HepG2 (cell line): ENCODE data around the gene ARHGAP19. TPM values are rescaled to one million over a fixed set of nuclear protein-coding genes. Genes with fewer than 3 reads are reported as not detected.
A peak's percentile ranks its signal among the peaks of the same experiment; 100 is the strongest.

ENCODE experiments used
- CBFB ChIP-seq: sonication (generic); formaldehyde crosslinking; IDR thresholded peaks from 2 replicates; pipeline ENCODE4 v1.4.0; 2020; ENCODE audit warnings: missing genetic modification reagents
- MXD4 ChIP-seq: IDR thresholded peaks from 2 replicates; pipeline ENCODE4 v1.6.1; 2016; ENCODE audit warnings: mild to moderate bottlenecking, missing biosample characterization, missing genetic modification reagents
- NCOA1 ChIP-seq: sonication (generic); formaldehyde crosslinking; IDR thresholded peaks from 2 replicates; pipeline ENCODE4 v1.9.0; 2021; ENCODE audit warnings: missing genetic modification reagents
- NFYC ChIP-seq: IDR thresholded peaks from 2 replicates; pipeline ENCODE4 v1.6.1; 2016; ENCODE audit warnings: missing genetic modification reagents, missing compliant biosample characterization
- POLR2A ChIP-seq, 2 experiments: IDR thresholded peaks; 2 replicates each; pipeline ENCODE4 v1.6.1; 2011; ENCODE audit warnings: low read depth in 2 of 2, low read length in 2 of 2, mild to moderate bottlenecking in 1 of 2, moderate library complexity in 1 of 2; ENCODE audit not compliant: insufficient read depth in 1 of 2
- RFX5 ChIP-seq: IDR thresholded peaks from 2 replicates; pipeline ENCODE4 v1.6.1; 2011; ENCODE audit warnings: low read depth, low read length, improper control_type of control experiment
- THAP11 ChIP-seq: IDR thresholded peaks from 2 replicates; pipeline ENCODE4 v1.6.1; 2016; ENCODE audit warnings: missing biosample characterization, missing genetic modification reagents
- THYN1 ChIP-seq: sonication (generic); formaldehyde crosslinking; IDR thresholded peaks from 2 replicates; pipeline ENCODE4 v1.8.1; 2023; ENCODE audit warnings: low read depth, mild to moderate bottlenecking, moderate library complexity, missing genetic modification reagents, borderline replicate concordance
- ZBTB46 ChIP-seq: sonication (generic); formaldehyde crosslinking; IDR thresholded peaks from 2 replicates; pipeline ENCODE4 v1.4.0; 2020; ENCODE audit warnings: mild to moderate bottlenecking, missing genetic modification reagents, borderline replicate concordance
- ZEB1 ChIP-seq: IDR thresholded peaks from 2 replicates; pipeline ENCODE4 v1.6.1; 2012; ENCODE audit warnings: mild to moderate bottlenecking, low read depth, inconsistent platforms; ENCODE audit not compliant: insufficient replicate concordance
- ZNF33A ChIP-seq: sonication (generic); formaldehyde crosslinking; IDR thresholded peaks from 2 replicates; pipeline ENCODE4 v1.5.1; 2020; ENCODE audit warnings: missing genetic modification reagents, mild to moderate bottlenecking, moderate library complexity, borderline replicate concordance
- ZNF550 ChIP-seq: sonication (generic); formaldehyde crosslinking; IDR thresholded peaks from 2 replicates; pipeline ENCODE4 v1.4.0; 2020; ENCODE audit warnings: mild to moderate bottlenecking, missing genetic modification reagents, borderline replicate concordance
- ZNF776 ChIP-seq: sonication (generic); formaldehyde crosslinking; IDR thresholded peaks from 2 replicates; pipeline ENCODE4 v1.4.0; 2020; ENCODE audit warnings: mild to moderate bottlenecking, missing genetic modification reagents
- polyA plus RNA-seq, 8 experiments: library from polyadenylated mRNA; depleted of rRNA in 3 of 8; stranded (reverse) in 7 of 8; unstranded in 1 of 8; fragments of >200 nt; fragmentation: Illumina TruSeq in 4 of 8; extraction: Trizol in 4 of 8; gene quantifications; 2 replicates each; pipeline versions ENCODE4 v1.2.1 to v1.2.3, GENCODE V29; 2011 to 2016; ENCODE audit warnings: low read depth in 4 of 8, missing spikeins in 1 of 8, mixed read lengths in 1 of 8; ENCODE audit not compliant: insufficient read depth in 1 of 8
- total RNA-seq, 5 experiments: library from RNA; depleted of rRNA; stranded (reverse); fragments of >200 nt; fragmentation: Illumina TruSeq; extraction: Trizol; gene quantifications; 2 replicates each; pipeline ENCODE4 v1.2.3, GENCODE V29; 2016; ENCODE audit warnings: low read depth in 1 of 5
- TF ChIP-seq, protein P1 (sequence below): sonication (generic); formaldehyde crosslinking; IDR thresholded peaks from 2 replicates; pipeline ENCODE4 v1.4.0; 2020; ENCODE audit warnings: mild to moderate bottlenecking, missing genetic modification reagents
- TF ChIP-seq, protein P2 (sequence below): IDR thresholded peaks from 2 replicates; pipeline ENCODE4 v1.6.1; 2016; ENCODE audit warnings: control low read depth

ARHGAP19 gene
- total and polyA plus RNA-seq, 2 of the 13 experiments (the other 11 are each of a cell fraction or from before 2014, with no cell fraction given), result 7.6 to 10.0 TPM

DNA sequence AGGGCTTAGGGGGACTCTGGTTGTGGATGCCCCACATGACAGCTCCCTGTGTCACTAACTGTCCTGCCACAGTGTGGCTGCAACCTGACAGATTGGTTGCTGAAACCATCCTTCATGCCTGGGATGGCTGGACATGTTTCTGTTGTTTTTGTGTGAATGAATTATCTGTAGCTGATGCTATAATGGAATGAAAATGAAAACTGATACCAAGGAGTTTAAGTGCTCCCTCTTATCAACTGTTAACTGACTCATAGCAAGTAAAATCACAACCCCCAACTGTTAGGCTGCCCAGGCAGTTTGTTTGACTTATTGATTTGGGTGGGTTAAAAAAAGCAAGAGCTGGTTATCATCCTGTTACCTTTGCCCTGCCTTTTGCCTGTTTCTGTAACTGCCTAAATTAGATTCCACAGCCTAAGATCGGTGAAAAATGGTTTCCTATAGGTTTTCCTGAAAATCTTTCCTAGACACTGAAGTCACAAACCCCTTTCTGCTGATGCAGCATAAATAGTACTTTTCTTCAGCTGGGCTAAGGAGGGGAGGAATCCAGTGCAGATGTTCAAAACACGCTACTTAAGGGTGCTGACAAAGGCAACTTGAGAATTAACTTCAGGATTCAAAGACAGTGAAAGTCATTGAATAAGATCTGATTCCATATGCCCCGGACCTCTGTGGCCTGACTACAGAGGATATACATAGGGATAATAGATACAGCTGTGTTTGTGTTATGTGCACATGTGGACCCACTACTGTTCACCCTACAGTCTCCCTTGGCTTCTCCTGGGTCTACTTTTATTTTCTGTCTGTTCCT is 36.4 kb upstream of the ARHGAP19 start (continued):
- TF ChIP-seq THAP11 (CRISPR knock-in tag) (peak; percentile 61), CBFB (no peak), MXD4 (CRISPR knock-in tag) (0 out of 2 replicates have a peak, but pooled peaks have one; percentile 20), NCOA1 (no peak), THYN1 (no peak), POLR2A (IDR thresholded peaks at IDR 0.05; ENCODE audit: insufficient read depth in 1 of 2, low read depth in 2 of 2, low read length in 2 of 2) (peak in 1 of 2 experiments; percentile 42; a peak in 1 of 4 replicates), ZBTB46 (CRISPR knock-in tag) (no peak), ZNF33A (no peak), ZNF776 (CRISPR knock-in tag) (no peak), RFX5 (no peak), ZNF550 (CRISPR knock-in tag) (no peak), ZEB1 (peak; percentile 20), NFYC (CRISPR knock-in tag) (0 out of 2 replicates have a peak, but pooled peaks have one; percentile 12)
- TF ChIP-seq, protein P1, sequence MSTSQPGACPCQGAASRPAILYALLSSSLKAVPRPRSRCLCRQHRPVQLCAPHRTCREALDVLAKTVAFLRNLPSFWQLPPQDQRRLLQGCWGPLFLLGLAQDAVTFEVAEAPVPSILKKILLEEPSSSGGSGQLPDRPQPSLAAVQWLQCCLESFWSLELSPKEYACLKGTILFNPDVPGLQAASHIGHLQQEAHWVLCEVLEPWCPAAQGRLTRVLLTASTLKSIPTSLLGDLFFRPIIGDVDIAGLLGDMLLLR (CRISPR knock-in tag), result no peak
- TF ChIP-seq, protein P2, sequence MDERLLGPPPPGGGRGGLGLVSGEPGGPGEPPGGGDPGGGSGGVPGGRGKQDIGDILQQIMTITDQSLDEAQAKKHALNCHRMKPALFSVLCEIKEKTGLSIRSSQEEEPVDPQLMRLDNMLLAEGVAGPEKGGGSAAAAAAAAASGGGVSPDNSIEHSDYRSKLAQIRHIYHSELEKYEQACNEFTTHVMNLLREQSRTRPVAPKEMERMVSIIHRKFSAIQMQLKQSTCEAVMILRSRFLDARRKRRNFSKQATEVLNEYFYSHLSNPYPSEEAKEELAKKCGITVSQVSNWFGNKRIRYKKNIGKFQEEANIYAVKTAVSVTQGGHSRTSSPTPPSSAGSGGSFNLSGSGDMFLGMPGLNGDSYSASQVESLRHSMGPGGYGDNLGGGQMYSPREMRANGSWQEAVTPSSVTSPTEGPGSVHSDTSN (CRISPR knock-in tag), result no peak
- TF ChIP-seq, all 625 proteins: peak for 157
